Tibial artery (tissue), 4 donors: ENCODE data around the gene DTNA.

Source experiments
- DNase-seq, 2 donors: peaks; one replicate each; pipeline ENCODE4 v3.0.0-alpha.2; 2019
- H3K27ac ChIP-seq, 2 donors: fragments of 200-600 bp; sonication (generic) in 1 of 2; 1 replicate in 1 of 2; 2 replicates in 1 of 2; pipeline ENCODE4 v1.5.1; 2018 to 2019; ENCODE audit warnings: mild to moderate bottlenecking in 1 of 2
- H3K27me3 ChIP-seq, 2 donors: fragments of 200-600 bp; sonication (generic) in 1 of 2; one replicate each; pipeline versions ENCODE4 v1.5.1 to v1.6.0; 2016 to 2019
- H3K36me3 ChIP-seq, 3 donors: fragments of 200-600 bp; sonication (generic) in 2 of 3; one replicate each; pipeline ENCODE4 v1.5.1; 2016 to 2019; ENCODE audit warnings: mild to moderate bottlenecking in 2 of 3
- H3K4me1 ChIP-seq, 4 donors: fragments of 200-600 bp; sonication (generic) in 2 of 4; 1 replicate in 3 of 4; 2 replicates in 1 of 4; pipeline ENCODE4 v1.5.1; 2016 to 2019
- H3K4me3 ChIP-seq, 2 donors: fragments of 200-600 bp; sonication (generic) in 1 of 2; 1 replicate in 1 of 2; 2 replicates in 1 of 2; pipeline ENCODE4 v1.5.1; 2018 to 2019; ENCODE audit warnings: mild to moderate bottlenecking in 2 of 2
- H3K9me3 ChIP-seq, 3 donors: fragments of 200-600 bp; sonication (generic) in 1 of 3; one replicate each; pipeline ENCODE4 v1.5.1; 2016 to 2019
- intact Hi-C: fragments of 100-400 bp; cut with DNase I; formaldehyde crosslinking; loops from one replicate; pipeline ENCODE4 v1.15.0; 2023; ENCODE audit warnings: low total_unique reads
- TF ChIP-seq, protein P1 (sequence below), 2 experiments: fragments of 200-600 bp in 1 of 2; fragments of 450-650 bp in 1 of 2; IDR thresholded peaks; one replicate each; pipeline ENCODE4 v1.5.1; 2017 to 2019; ENCODE audit warnings: antibody characterized with exemption in 2 of 2, mild to moderate bottlenecking in 1 of 2, moderate library complexity in 1 of 2

DTNA gene

DNA sequence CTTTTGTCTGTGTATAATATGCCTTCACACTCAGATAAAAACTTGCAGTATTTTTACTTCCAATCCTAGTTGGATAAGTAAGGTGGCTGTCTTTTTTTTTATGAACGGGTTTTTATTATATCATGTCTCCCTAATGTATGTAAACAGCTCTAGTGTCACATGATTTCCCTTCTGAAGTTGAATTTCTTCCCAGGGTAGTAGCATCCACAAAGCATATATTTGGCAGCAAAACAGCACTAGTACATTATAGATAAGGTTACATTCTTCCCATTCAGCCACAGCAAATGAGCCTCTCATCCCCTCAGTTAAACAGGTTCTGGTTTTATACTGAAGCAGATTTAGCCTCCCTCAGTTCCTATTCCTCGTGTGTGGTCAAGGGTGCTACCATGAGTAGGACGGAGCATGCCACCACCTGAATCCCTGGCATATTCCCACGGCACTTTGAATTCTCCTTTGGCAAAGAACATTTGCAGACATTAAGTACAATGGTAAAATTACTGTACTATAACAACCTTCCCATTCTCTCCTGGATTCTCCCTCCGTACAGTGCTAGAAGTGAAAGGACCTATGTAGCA is 15.4 kb upstream of the DTNA start:
- H3K27ac ChIP-seq, result no peak overlapping the region

DNA sequence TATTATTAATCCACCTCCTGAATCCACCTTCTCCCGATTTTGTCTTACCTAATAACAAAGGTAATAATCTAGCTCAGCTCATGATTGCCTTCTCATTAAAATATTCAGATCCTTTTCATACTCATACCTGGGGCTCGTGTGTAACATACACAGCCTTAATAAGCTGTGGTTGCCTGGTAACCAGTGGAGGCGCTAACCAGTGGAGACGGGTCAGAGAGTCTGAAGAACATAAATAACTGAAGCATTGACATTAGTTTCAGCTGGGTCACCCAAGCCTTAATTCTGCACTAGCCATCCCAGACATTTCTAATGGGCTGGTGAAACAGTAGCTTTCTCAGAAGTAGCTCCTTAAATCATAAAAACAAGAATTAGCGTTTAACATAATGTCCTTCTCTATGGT is 14.8 kb upstream of the DTNA start:
- TF ChIP-seq, protein P1, sequence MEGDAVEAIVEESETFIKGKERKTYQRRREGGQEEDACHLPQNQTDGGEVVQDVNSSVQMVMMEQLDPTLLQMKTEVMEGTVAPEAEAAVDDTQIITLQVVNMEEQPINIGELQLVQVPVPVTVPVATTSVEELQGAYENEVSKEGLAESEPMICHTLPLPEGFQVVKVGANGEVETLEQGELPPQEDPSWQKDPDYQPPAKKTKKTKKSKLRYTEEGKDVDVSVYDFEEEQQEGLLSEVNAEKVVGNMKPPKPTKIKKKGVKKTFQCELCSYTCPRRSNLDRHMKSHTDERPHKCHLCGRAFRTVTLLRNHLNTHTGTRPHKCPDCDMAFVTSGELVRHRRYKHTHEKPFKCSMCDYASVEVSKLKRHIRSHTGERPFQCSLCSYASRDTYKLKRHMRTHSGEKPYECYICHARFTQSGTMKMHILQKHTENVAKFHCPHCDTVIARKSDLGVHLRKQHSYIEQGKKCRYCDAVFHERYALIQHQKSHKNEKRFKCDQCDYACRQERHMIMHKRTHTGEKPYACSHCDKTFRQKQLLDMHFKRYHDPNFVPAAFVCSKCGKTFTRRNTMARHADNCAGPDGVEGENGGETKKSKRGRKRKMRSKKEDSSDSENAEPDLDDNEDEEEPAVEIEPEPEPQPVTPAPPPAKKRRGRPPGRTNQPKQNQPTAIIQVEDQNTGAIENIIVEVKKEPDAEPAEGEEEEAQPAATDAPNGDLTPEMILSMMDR (IDR thresholded peaks at IDR 0.05), result no peak
- Histone ChIP-seq H3K36me3 (peaks cover 0 to 7% (median 0%) of the 10 kb centered on the region in 3 donors), H3K4me3 (no peak overlapping the region), H3K4me1 (peaks cover 0 to 33% (median 0%) of the 10 kb centered on the region in 4 donors), H3K27me3 (no peaks in the 10 kb centered on the region), H3K27ac (no peak overlapping the region), H3K9me3 (no peaks in the 10 kb centered on the region)
- no peak for DNase-seq
- intact Hi-C loops, result no loop called here

More for the DNA sequence above, 15.4 kb upstream of the DTNA start:
- H3K4me3 ChIP-seq, result no peak overlapping the region
- no peaks in the 10 kb centered on the region for H3K9me3 ChIP-seq
- no peak for DNase-seq
- intact Hi-C loops, result no loop called here
- TF ChIP-seq, protein P1 (IDR thresholded peaks at IDR 0.05), result no peak
- no peaks in the 10 kb centered on the region for H3K27me3 ChIP-seq
- peaks cover 0 to 7% (median 0%) of the 10 kb centered on the region in 3 donors for H3K36me3 ChIP-seq
- H3K4me1 ChIP-seq, result peaks cover 0 to 33% (median 0%) of the 10 kb centered on the region in 4 donors

DNA sequence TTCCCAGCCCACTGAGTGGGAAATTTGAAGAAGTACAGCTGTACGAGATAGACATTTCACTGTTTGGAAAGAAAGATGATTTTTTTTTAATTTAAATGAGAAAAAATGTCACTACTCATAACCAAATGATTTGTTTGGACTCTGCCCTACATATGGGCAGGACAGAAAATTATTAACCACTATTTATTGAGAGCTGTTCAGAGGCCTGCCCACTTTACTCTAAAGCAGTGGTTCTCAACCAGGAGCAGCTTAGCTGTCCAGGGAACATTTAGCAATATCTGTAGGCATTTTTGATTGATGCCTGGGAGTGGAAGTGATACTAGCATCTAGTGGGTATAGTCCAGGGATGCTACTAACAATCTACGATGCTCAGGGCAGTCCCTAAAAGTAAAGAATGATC is 13.4 kb upstream of the DTNA start:
- Histone ChIP-seq H3K4me3 (no peak overlapping the region), H3K36me3 (peaks cover 0 to 7% (median 0%) of the 10 kb centered on the region in 3 donors), H3K4me1 (peaks cover 0 to 37% (median 0%) of the 10 kb centered on the region in 4 donors), H3K27ac (no peak overlapping the region), H3K27me3 (no peaks in the 10 kb centered on the region), H3K9me3 (no peaks in the 10 kb centered on the region)
- TF ChIP-seq, protein P1 (IDR thresholded peaks at IDR 0.05), result no peak
- no peak for DNase-seq
- intact Hi-C loops, result no loop called here

DNA sequence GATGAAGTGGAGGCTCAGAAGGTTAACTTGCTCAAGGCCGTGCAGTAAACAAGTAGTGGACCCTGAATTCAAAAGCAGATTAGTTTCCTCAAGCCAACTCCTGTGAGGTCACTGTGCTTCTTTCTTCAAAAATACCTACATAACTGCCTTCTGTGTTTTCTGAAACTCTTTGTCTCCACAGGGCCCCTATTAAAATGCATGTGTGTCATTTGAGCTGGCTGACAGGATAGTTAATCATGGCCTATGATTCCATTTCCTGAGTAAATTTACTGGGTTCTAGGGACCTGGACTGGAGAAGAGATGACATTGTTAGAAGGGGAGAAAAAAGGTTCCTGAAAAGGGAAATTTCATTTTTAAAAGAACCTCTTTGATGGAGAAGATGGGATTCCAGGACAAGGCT is 12.9 kb upstream of the DTNA start:
- H3K9me3 ChIP-seq, result no peaks in the 10 kb centered on the region
- peaks cover 0 to 32% (median 0%) of the 10 kb centered on the region in 4 donors for H3K4me1 ChIP-seq
- no peak for DNase-seq
- intact Hi-C loops, result no loop called here
- TF ChIP-seq, protein P1 (IDR thresholded peaks at IDR 0.05), result no peak
- H3K27ac ChIP-seq, result no peak overlapping the region
- H3K4me3 ChIP-seq, result no peak overlapping the region
- H3K27me3 ChIP-seq, result no peaks in the 10 kb centered on the region
- peaks cover 0 to 7% (median 0%) of the 10 kb centered on the region in 3 donors for H3K36me3 ChIP-seq

DNA sequence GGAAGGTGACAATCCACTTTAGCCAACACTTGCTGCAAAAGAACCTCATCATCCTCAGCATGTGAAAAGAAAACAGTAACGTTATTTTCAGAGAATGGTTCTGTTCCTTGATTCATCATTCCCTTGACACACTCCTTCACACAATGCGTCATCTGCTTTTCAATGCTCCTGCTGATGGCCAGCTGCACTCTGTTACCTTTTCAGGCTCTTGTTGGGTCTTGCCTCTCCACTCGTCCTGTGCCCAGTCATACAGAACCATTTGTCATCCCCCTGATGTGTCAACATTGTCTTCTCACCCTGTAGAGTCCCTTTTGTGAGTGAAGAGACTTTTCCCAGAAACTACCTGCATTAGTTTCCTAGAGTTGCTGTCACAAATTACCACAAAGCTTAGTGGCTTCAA is 12.2 kb upstream of the DTNA start:
- TF ChIP-seq, protein P1 (IDR thresholded peaks at IDR 0.05), result no peak
- Histone ChIP-seq H3K9me3 (no peaks in the 10 kb centered on the region), H3K4me1 (peaks cover 0 to 28% (median 0%) of the 10 kb centered on the region in 4 donors), H3K27me3 (no peaks in the 10 kb centered on the region), H3K4me3 (no peak overlapping the region), H3K36me3 (peaks cover 0 to 7% (median 0%) of the 10 kb centered on the region in 3 donors), H3K27ac (no peak overlapping the region)
- no peak for DNase-seq
- intact Hi-C loops, result no loop called here
